ENCODE data around the gene ALPI.
"Not testable (repeated sequence)": the region's sequence is repeated elsewhere in the genome, so short reads cannot be mapped to it uniquely, and the experiment has no call there.

The ALPI gene

DNA sequence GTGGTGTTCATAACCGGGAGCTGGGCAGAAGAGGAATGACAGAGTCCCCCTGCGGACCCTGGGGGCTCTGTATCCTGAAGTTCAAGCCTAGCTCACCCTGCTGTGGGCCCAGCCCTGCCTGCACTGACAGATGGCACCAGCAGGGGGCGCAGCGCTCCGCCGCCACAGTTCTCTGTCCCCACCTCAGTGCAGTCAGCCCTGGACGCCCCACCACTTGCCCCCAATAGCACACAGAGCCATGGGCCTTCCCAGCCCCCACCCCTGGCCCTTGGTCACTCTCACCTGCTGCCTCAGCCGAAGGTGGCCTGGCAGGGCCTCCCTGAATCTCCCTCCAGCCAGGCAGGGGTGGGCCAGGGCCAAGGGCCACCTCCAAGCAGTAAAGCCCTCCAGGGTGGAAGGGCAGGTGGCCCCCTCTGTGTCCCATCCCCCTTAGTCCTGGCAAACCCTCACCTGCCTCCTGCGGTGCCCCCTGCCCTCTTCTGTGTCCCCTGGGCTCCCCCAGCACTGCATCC, 9.6 kb upstream of the ALPI start:
- H3K4me3 ChIP-seq (ENCODE audit: low read depth, low read length); DNase-seq; H3K27me3 ChIP-seq; H3K4me1 ChIP-seq; H3K36me3 ChIP-seq; H3K9me3 ChIP-seq: not testable (repeated sequence)
- TF ChIP-seq, protein P1, sequence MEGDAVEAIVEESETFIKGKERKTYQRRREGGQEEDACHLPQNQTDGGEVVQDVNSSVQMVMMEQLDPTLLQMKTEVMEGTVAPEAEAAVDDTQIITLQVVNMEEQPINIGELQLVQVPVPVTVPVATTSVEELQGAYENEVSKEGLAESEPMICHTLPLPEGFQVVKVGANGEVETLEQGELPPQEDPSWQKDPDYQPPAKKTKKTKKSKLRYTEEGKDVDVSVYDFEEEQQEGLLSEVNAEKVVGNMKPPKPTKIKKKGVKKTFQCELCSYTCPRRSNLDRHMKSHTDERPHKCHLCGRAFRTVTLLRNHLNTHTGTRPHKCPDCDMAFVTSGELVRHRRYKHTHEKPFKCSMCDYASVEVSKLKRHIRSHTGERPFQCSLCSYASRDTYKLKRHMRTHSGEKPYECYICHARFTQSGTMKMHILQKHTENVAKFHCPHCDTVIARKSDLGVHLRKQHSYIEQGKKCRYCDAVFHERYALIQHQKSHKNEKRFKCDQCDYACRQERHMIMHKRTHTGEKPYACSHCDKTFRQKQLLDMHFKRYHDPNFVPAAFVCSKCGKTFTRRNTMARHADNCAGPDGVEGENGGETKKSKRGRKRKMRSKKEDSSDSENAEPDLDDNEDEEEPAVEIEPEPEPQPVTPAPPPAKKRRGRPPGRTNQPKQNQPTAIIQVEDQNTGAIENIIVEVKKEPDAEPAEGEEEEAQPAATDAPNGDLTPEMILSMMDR (IDR thresholded peaks at IDR 0.05; ENCODE audit: low read depth, low read length): peak; percentile 37; the same call in 1 of the 2 replicates

DNA sequence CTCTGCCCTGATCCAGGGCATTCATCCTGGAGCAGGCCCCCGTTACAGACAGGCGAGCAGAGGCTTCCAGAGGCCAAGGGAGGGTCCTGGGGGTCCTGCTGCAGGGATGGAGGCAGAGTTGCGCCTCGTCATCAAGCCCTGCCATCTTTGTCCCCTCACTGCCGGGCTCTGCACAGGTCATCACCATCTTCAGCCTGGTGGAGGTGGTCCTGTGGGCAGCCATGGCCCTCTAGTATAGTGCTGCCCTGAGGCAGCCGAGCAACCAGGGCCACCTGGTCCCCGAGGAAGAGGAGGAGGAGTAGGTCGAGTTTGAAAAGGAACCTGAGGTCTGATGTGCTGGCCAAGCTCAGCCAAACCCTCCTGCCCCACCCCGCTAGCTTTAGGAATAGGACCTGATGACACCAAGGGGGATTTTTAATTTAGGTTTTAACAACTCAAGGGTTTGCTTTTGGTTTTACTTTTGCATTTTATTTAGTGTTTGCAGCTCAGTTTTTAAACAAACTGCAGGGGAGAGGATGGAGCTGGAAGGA, 8.8 kb upstream of the ALPI start:
- DNase-seq: no peak
- TF ChIP-seq, protein P1 (IDR thresholded peaks at IDR 0.05; ENCODE audit: low read depth, low read length): no peak
- Histone ChIP-seq H3K4me3 (ENCODE audit: low read depth, low read length) (no peak overlapping the region), H3K4me1 (peaks cover 5% of the 10 kb centered on the region), H3K27me3 (no peaks in the 10 kb centered on the region), H3K9me3 (no peaks in the 10 kb centered on the region), H3K36me3 (no peaks in the 10 kb centered on the region)

DNA sequence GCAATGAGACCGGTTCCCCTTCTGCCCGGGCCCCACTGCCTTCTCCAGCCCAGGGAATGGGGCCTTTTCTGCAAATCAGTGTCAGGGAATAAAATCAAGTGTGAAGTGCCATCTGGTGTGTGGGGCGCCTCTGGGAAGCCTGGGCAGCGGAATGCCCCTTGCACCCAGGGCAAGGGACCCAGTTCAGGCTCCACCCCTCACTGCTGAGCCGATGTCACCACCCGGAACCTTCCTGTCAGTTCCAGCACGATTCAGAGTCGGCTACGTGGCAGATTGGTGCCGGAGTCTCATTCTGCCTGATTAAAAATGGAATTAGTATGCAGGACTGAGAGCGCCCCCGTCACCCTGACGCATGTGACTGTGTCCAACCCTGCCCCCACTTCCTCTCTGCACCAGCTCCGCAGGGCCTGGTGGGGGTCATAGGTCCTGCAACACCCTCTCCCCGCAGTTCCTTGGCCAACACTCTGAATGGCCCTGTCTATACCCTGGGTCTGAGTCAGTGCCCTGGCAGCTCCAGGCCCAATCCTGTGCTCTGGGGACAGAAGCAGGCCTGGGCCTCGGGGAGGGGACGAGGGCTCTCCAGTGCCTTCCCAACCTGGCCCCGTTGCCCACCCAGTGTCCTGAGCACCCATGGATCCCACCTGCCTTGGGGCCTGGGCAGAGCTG, 8.2 kb upstream of the ALPI start:
- Histone ChIP-seq H3K9me3 (no peaks in the 10 kb centered on the region), H3K4me1 (peaks cover 5% of the 10 kb centered on the region), H3K27me3 (no peaks in the 10 kb centered on the region), H3K36me3 (no peaks in the 10 kb centered on the region), H3K4me3 (ENCODE audit: low read depth, low read length) (no peak overlapping the region)
- no peak for DNase-seq
- TF ChIP-seq, protein P1 (IDR thresholded peaks at IDR 0.05; ENCODE audit: low read depth, low read length): no peak

DNA sequence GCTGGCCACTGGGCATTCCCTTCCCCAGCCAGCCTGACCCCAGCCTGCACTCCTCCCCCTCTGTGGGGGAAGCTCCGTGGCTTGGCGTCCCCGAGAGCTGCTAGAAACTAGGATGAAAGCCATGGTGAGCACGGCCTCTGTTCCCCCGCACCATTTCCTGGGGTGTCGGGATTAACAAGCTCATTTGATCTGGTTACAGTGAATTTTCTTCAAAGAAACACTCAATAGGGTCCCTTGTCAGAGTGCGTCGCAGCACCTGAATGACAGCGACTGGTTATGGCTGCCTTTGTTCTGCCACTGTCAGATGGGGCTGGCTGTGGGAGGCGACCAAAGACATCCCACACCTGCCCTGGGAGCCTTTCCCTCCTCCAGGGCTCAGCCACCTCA, 7.7 kb upstream of the ALPI start:
- H3K9me3 ChIP-seq: no peaks in the 10 kb centered on the region
- no peak for DNase-seq
- H3K4me1 ChIP-seq: peaks cover 5% of the 10 kb centered on the region
- no peaks in the 10 kb centered on the region for H3K36me3 ChIP-seq
- H3K27me3 ChIP-seq: no peaks in the 10 kb centered on the region
- TF ChIP-seq, protein P1 (IDR thresholded peaks at IDR 0.05; ENCODE audit: low read depth, low read length): no peak
- H3K4me3 ChIP-seq (ENCODE audit: low read depth, low read length): no peak overlapping the region

DNA sequence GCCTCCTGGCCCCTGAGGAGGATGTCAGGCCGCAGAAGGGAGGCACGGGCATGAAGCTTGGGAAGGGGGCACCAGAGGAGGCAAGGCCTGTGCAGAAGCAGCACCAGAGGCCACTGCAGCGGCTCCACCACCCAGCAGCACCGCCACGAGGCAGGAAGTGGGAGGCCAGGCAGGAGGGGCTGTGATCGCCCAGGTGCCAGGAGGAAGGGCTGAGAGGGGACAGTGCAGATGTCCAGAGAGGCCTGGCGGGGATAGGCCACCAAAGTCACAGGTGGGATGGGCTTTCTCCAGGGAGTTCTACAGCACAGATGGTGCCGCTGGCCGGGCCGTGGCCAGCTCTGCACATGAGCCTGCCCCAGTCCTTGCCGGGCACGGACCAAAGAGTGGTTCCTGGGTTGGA, 6.0 kb upstream of the ALPI start:
- H3K4me1 ChIP-seq: no peaks in the 10 kb centered on the region
- TF ChIP-seq, protein P1 (IDR thresholded peaks at IDR 0.05; ENCODE audit: low read depth, low read length): no peak
- no peak for DNase-seq
- no peaks in the 10 kb centered on the region for H3K9me3 ChIP-seq
- no peaks in the 10 kb centered on the region for H3K27me3 ChIP-seq
- no peak overlapping the region for H3K4me3 ChIP-seq (ENCODE audit: low read depth, low read length)
- H3K36me3 ChIP-seq: no peaks in the 10 kb centered on the region

DNA sequence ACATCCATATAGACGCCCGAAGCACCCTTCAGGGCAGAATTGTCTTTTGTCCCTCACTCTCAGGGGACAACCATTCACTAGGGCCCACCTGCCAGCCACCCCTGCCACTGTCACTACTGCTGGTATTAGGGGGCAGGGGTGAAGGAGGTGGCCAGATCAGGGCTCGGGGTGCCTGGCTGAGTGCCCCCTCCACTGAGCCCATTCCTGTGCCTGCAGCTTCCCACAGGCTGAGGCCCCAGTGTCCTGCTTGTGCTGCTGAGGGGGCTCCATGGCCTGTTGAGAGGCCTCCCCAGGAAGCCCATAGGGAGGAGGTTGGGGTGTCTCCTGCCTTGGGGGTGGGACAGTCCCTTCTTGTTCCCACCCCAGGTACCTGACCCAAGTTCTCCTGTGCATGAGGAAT, 4.3 kb upstream of the ALPI start:
- DNase-seq; H3K36me3 ChIP-seq; H3K27me3 ChIP-seq; H3K4me1 ChIP-seq; H3K4me3 ChIP-seq (ENCODE audit: low read depth, low read length); H3K9me3 ChIP-seq: not testable (repeated sequence)

All from BE2C (cell line).